ENCODE measurements around the gene MPRIP.
"Not testable (repeated sequence)": the region's sequence is repeated elsewhere in the genome, so short reads cannot be mapped to it uniquely, and the experiment has no call there.

MPRIP gene

DNA sequence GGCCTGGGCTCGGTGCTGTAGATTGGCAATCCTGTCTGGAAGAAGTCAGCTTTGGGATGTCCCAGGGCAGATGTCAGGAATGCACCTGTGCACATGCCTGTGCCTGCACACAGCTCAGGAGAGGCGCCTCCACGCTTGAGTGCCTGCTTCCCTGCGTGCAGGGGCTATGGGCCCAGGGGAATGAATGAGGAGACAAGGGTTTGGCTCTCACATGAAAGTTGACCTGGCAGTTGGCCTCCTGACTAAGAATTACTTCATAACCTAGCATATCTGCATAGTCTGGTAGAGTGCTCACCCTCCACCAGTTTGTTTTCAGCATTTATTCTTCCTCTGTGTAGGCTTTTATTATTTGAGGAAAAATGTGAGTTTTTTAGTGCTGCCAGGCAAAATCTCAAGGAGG lies 113.8 kb downstream of the MPRIP start:
- Histone ChIP-seq H2AFZ (ENCODE audit: low read depth, low read length) (no peak overlapping the region), H3K79me2 (ENCODE audit: insufficient read depth, low read length) (no peaks in the 10 kb centered on the region), H3K36me3 (ENCODE audit: insufficient read depth, low read length) (peaks cover 97% of the 10 kb centered on the region), H3K4me2 (ENCODE audit: insufficient read depth, low read length) (no peak overlapping the region), H3K27me3 (ENCODE audit: insufficient read depth, low read length, poor library complexity) (no peaks in the 10 kb centered on the region), H3K9me3 (ENCODE audit: insufficient read depth, low read length, severe bottlenecking) (no peaks in the 10 kb centered on the region), H3K9ac (ENCODE audit: low read depth, low read length) (no peak overlapping the region), H3K27ac (ENCODE audit: low read length) (no peak overlapping the region), H4K20me1 (ENCODE audit: insufficient read depth, low read length) (peaks cover 8% of the 10 kb centered on the region), H3K4me1 (ENCODE audit: insufficient read depth, low read length) (no peaks in the 10 kb centered on the region), H3K4me3 (ENCODE audit: low read depth in 1 of 2, low read length in 2 of 2) (no peak overlapping the region)
- TF ChIP-seq EZH2 (IDR thresholded peaks at IDR 0.05; ENCODE audit: borderline replicate concordance, low read depth, low read length, severe bottlenecking), result no peak
- TF ChIP-seq, protein P1, sequence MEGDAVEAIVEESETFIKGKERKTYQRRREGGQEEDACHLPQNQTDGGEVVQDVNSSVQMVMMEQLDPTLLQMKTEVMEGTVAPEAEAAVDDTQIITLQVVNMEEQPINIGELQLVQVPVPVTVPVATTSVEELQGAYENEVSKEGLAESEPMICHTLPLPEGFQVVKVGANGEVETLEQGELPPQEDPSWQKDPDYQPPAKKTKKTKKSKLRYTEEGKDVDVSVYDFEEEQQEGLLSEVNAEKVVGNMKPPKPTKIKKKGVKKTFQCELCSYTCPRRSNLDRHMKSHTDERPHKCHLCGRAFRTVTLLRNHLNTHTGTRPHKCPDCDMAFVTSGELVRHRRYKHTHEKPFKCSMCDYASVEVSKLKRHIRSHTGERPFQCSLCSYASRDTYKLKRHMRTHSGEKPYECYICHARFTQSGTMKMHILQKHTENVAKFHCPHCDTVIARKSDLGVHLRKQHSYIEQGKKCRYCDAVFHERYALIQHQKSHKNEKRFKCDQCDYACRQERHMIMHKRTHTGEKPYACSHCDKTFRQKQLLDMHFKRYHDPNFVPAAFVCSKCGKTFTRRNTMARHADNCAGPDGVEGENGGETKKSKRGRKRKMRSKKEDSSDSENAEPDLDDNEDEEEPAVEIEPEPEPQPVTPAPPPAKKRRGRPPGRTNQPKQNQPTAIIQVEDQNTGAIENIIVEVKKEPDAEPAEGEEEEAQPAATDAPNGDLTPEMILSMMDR (IDR thresholded peaks at IDR 0.05; ENCODE audit: borderline replicate concordance, extremely low read depth, low read length, poor library complexity, severe bottlenecking), result no peak
- DNase-seq (no peak), ATAC-seq (ENCODE audit: insufficient read depth, low read depth) (no peak)

DNA sequence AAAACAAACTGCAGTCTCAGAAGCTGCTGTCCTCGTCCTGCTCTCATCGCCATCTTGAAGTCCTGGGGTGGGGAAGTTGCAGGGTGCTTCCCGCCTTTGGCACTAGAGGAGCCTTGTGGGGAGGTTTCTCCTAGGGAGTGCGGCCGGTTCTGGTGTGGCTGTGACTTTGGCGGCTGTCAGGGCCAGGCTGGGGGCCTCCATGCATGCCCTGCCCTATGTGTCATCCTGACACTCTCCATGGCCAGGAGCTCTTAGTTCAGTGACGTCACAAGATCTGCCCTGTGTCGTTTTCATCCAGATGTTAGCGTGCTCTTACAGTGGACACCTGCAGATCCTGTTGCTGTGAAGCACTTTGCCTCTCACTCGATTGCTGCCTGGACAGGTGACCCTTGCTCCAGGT lies 114.3 kb downstream of the MPRIP start:
- Histone ChIP-seq H3K9me3 (ENCODE audit: insufficient read depth, low read length, severe bottlenecking) (no peaks in the 10 kb centered on the region), H3K4me3 (ENCODE audit: low read depth in 1 of 2, low read length in 2 of 2) (no peak overlapping the region), H3K4me1 (ENCODE audit: insufficient read depth, low read length) (no peaks in the 10 kb centered on the region), H4K20me1 (ENCODE audit: insufficient read depth, low read length) (peaks cover 5% of the 10 kb centered on the region), H3K27ac (ENCODE audit: low read length) (no peak overlapping the region), H3K27me3 (ENCODE audit: insufficient read depth, low read length, poor library complexity) (no peaks in the 10 kb centered on the region), H3K9ac (ENCODE audit: low read depth, low read length) (no peak overlapping the region), H2AFZ (ENCODE audit: low read depth, low read length) (no peak overlapping the region), H3K79me2 (ENCODE audit: insufficient read depth, low read length) (no peaks in the 10 kb centered on the region), H3K36me3 (ENCODE audit: insufficient read depth, low read length) (peaks cover 97% of the 10 kb centered on the region), H3K4me2 (ENCODE audit: insufficient read depth, low read length) (no peak overlapping the region)
- ATAC-seq (ENCODE audit: insufficient read depth, low read depth) (no peak), DNase-seq (no peak)
- no peak for TF ChIP-seq EZH2 (IDR thresholded peaks at IDR 0.05; ENCODE audit: borderline replicate concordance, low read depth, low read length, severe bottlenecking)
- TF ChIP-seq, protein P1 (IDR thresholded peaks at IDR 0.05; ENCODE audit: borderline replicate concordance, extremely low read depth, low read length, poor library complexity, severe bottlenecking), result no peak

DNA sequence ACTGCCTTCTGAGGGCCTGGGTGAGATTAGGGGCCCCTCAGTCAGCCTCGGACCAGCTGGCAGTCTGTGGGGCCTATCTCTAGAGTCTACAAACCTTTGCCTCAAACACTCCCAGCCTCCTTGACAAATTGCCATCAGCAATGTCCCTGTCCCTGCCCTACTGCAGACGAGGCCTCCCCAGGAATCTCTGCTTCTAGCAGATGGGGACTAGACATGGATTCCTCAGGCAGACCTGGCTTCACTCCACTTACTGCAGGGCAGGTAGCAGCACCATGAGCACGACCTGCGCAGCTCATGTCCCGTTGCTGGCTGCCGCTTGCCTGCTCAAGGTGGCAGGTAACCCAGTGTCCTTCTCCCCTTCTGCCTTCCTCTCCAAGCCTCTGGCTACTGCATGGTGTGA lies 114.8 kb downstream of the MPRIP start:
- H3K4me2 ChIP-seq (ENCODE audit: insufficient read depth, low read length), result no peak overlapping the region
- no peaks in the 10 kb centered on the region for H3K79me2 ChIP-seq (ENCODE audit: insufficient read depth, low read length)
- ATAC-seq (ENCODE audit: insufficient read depth, low read depth) (no peak), DNase-seq (no peak)
- no peaks in the 10 kb centered on the region for H3K4me1 ChIP-seq (ENCODE audit: insufficient read depth, low read length)
- H2AFZ ChIP-seq (ENCODE audit: low read depth, low read length), result no peak overlapping the region
- H3K9ac ChIP-seq (ENCODE audit: low read depth, low read length), result no peak overlapping the region
- TF ChIP-seq EZH2 (IDR thresholded peaks at IDR 0.05; ENCODE audit: borderline replicate concordance, low read depth, low read length, severe bottlenecking), result no peak
- TF ChIP-seq, protein P1 (IDR thresholded peaks at IDR 0.05; ENCODE audit: borderline replicate concordance, extremely low read depth, low read length, poor library complexity, severe bottlenecking), result no peak
- no peak overlapping the region for H3K27ac ChIP-seq (ENCODE audit: low read length)
- peaks cover 5% of the 10 kb centered on the region for H4K20me1 ChIP-seq (ENCODE audit: insufficient read depth, low read length)
- H3K27me3 ChIP-seq (ENCODE audit: insufficient read depth, low read length, poor library complexity), result no peaks in the 10 kb centered on the region
- H3K4me3 ChIP-seq (ENCODE audit: low read depth in 1 of 2, low read length in 2 of 2), result no peak overlapping the region
- no peaks in the 10 kb centered on the region for H3K9me3 ChIP-seq (ENCODE audit: insufficient read depth, low read length, severe bottlenecking)
- H3K36me3 ChIP-seq (ENCODE audit: insufficient read depth, low read length), result peaks cover 97% of the 10 kb centered on the region

DNA sequence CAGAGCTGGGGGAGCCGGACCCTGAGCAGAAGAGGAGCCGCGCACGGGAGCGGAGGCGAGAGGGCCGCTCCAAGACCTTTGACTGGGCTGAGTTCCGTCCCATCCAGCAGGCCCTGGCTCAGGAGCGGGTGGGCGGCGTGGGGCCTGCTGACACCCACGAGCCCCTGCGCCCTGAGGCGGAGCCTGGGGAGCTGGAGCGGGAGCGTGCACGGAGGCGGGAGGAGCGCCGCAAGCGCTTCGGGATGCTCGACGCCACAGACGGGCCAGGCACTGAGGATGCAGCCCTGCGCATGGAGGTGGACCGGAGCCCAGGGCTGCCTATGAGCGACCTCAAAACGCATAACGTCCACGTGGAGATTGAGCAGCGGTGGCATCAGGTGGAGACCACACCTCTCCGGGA lies 116.2 kb downstream of the MPRIP start:
- H3K27me3 ChIP-seq (ENCODE audit: insufficient read depth, low read length, poor library complexity); ATAC-seq (ENCODE audit: insufficient read depth, low read depth); H3K4me1 ChIP-seq (ENCODE audit: insufficient read depth, low read length); H3K79me2 ChIP-seq (ENCODE audit: insufficient read depth, low read length); H3K9me3 ChIP-seq (ENCODE audit: insufficient read depth, low read length, severe bottlenecking); H3K4me2 ChIP-seq (ENCODE audit: insufficient read depth, low read length); H2AFZ ChIP-seq (ENCODE audit: low read depth, low read length); DNase-seq; H3K4me3 ChIP-seq (ENCODE audit: low read depth in 1 of 2, low read length in 2 of 2); H3K9ac ChIP-seq (ENCODE audit: low read depth, low read length); H4K20me1 ChIP-seq (ENCODE audit: insufficient read depth, low read length); H3K27ac ChIP-seq (ENCODE audit: low read length): not testable (repeated sequence)
- peaks cover 97% of the 10 kb centered on the region for H3K36me3 ChIP-seq (ENCODE audit: insufficient read depth, low read length)

All from DND-41 (cell line).